Measurements from ENCODE around the gene LIN7A.

DNA sequence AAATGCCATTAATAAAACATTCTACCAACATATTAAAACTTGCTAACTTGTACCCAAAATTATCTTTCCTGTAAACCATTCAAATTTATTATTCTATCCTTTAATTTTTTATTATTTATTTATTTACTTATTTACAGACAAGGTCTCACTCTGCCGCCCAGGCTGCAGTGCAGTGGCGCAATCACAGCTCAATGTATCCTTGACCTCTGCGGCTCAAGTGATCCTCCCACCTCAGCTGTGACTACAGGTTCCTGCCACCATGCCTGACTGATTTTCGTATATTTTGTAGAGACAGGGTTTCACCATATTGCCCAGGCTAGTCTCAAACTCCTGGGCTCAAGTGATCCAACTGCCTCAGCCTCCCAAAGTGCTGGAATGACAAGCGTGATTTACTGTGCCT is 20.4 kb upstream of the LIN7A start:
- TF ChIP-seq POLR2AphosphoS5 (IDR thresholded peaks at IDR 0.05) (no peak), POLR2A (IDR thresholded peaks at IDR 0.05; ENCODE audit: low read depth) (no peak)
- TF ChIP-seq, protein P1, sequence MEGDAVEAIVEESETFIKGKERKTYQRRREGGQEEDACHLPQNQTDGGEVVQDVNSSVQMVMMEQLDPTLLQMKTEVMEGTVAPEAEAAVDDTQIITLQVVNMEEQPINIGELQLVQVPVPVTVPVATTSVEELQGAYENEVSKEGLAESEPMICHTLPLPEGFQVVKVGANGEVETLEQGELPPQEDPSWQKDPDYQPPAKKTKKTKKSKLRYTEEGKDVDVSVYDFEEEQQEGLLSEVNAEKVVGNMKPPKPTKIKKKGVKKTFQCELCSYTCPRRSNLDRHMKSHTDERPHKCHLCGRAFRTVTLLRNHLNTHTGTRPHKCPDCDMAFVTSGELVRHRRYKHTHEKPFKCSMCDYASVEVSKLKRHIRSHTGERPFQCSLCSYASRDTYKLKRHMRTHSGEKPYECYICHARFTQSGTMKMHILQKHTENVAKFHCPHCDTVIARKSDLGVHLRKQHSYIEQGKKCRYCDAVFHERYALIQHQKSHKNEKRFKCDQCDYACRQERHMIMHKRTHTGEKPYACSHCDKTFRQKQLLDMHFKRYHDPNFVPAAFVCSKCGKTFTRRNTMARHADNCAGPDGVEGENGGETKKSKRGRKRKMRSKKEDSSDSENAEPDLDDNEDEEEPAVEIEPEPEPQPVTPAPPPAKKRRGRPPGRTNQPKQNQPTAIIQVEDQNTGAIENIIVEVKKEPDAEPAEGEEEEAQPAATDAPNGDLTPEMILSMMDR (IDR thresholded peaks at IDR 0.05): no peak

Measured in esophagus muscularis mucosa (tissue), 3 donors.